Activated CD4-positive, alpha-beta T cell treated with anti-CD3 and anti-CD28 coated beads, Interleukin-2, amount 10 ng/mL, durations not matched to agents 7 days and 5 days (primary cell): ENCODE results near the gene SYT12. TPM values are rescaled to one million over a fixed set of nuclear protein-coding genes. Genes with fewer than 3 reads are reported as not detected.

Experiments used
- CTCF ChIA-PET: fragments of 350-600 bp; sonication (Branson Sonifier 250); formaldehyde crosslinking; loops from one replicate; lab custom pipeline; 2021; ENCODE audit warnings: antibody characterized with exemption; lab: Charles Lee
- POLR2A ChIA-PET: fragments of 350-600 bp; sonication (Branson Sonifier 250); formaldehyde crosslinking; loops from one replicate; lab custom pipeline; 2021; ENCODE audit warnings: antibody characterized with exemption; lab: Charles Lee
- DNase-seq: peaks from one replicate; pipeline ENCODE4 v3.0.0-alpha.2; 2020
- H3K27ac Mint-ChIP-seq: one replicate; pipeline ENCODE4 v1.8.0; 2021; ENCODE audit warnings: mild to moderate bottlenecking, moderate library complexity, mixed read lengths
- H3K27me3 Mint-ChIP-seq: one replicate; pipeline ENCODE4 v1.8.0; 2021; ENCODE audit warnings: mixed read lengths
- H3K36me3 Mint-ChIP-seq: one replicate; pipeline ENCODE4 v1.8.0; 2021; ENCODE audit warnings: low read depth, mixed read lengths
- H3K4me1 Mint-ChIP-seq: one replicate; pipeline ENCODE4 v1.8.0; 2021; ENCODE audit warnings: mixed read lengths
- H3K4me3 Mint-ChIP-seq: one replicate; pipeline ENCODE4 v1.8.0; 2021; ENCODE audit warnings: mild to moderate bottlenecking, moderate library complexity, mixed read lengths
- H3K9me3 Mint-ChIP-seq: one replicate; pipeline ENCODE4 v1.8.0; 2021; ENCODE audit warnings: mixed read lengths
- total RNA-seq, 2 experiments: library from RNA; stranded (reverse); gene quantifications; one replicate each; pipeline ENCODE4 v1.2.3, GENCODE V29; 2021

SYT12 gene
- total RNA-seq = not detected

GRCh38 chr11:67022961-67023956, at the start of gene SYT12:
Gene SYT12, plus strand, starts transcription at chr11:67023134. Its CDS starts 7,011 bp downstream, at chr11:67030145.
- no peak within 1 kb of the TSS for H3K4me3 Mint-ChIP-seq
- no peaks in the 10 kb centered on the region for H3K36me3 Mint-ChIP-seq
- DNase-seq = no peak
- CTCF ChIA-PET = interaction anchor here (0.8 to 0.9 kb wide), 2 partner anchors 16 to 30 kb away, joined by 3 read pairs; no protein-coding TSS in a partner anchor
- H3K9me3 Mint-ChIP-seq = peaks cover 2% of the 10 kb centered on the region
- POLR2A ChIA-PET = no interaction called here
- H3K27ac Mint-ChIP-seq = no peak within 1 kb of the TSS
- H3K27me3 Mint-ChIP-seq = peaks cover 69% of the 10 kb centered on the region
- H3K4me1 Mint-ChIP-seq = peaks cover 26% of the 10 kb centered on the region

GRCh38 chr11:66973956-66974580, 48.9 kb upstream of the SYT12 start:
- no peak overlapping the region for H3K27ac Mint-ChIP-seq
- H3K4me1 Mint-ChIP-seq = peaks cover 7% of the 10 kb centered on the region
- DNase-seq = no peak
- POLR2A ChIA-PET = interaction anchor here (0.7 kb wide), 1 partner anchor 73 kb away, joined by 3 read pairs; no protein-coding TSS in a partner anchor
- H3K9me3 Mint-ChIP-seq = no peaks in the 10 kb centered on the region
- no peaks in the 10 kb centered on the region for H3K36me3 Mint-ChIP-seq
- H3K4me3 Mint-ChIP-seq = no peak overlapping the region
- H3K27me3 Mint-ChIP-seq = no peaks in the 10 kb centered on the region
- CTCF ChIA-PET = interaction anchor here (1.5 kb wide), 1 partner anchor 15 kb away, joined by 3 read pairs; no protein-coding TSS in a partner anchor

GRCh38 chr11:66974724-66975404, 48.1 kb upstream of the SYT12 start, which contains the start of gene C11orf86:
Gene C11orf86, plus strand, starts transcription at chr11:66975304. Its CDS starts 59 bp downstream, at chr11:66975363.
- no peaks in the 10 kb centered on the region for H3K27me3 Mint-ChIP-seq

GRCh38 chr11:66975405-66976027, 47.4 kb upstream of the SYT12 start:
- ChIA-PET CTCF (interaction anchor here (1.2 to 1.5 kb wide), 2 partner anchors 279 to 283 kb away, joined by 3 read pairs; no protein-coding TSS in a partner anchor), POLR2A (no interaction called here)
- Mint-ChIP-seq H3K36me3 (peaks cover 2% of the 10 kb centered on the region), H3K9me3 (peaks cover 2% of the 10 kb centered on the region), H3K4me3 (no peak overlapping the region), H3K27me3 (no peaks in the 10 kb centered on the region), H3K27ac (no peak overlapping the region), H3K4me1 (peaks cover 6% of the 10 kb centered on the region)
- DNase-seq = no peak

More at GRCh38 chr11:66974724-66975404, 48.1 kb upstream of the SYT12 start, which contains the start of gene C11orf86:
- H3K4me3 Mint-ChIP-seq = no peak within 1 kb of the TSS
- no peak for DNase-seq
- peaks cover 7% of the 10 kb centered on the region for H3K4me1 Mint-ChIP-seq
- H3K9me3 Mint-ChIP-seq = peaks cover 2% of the 10 kb centered on the region
- no peak within 1 kb of the TSS for H3K27ac Mint-ChIP-seq
- peaks cover 2% of the 10 kb centered on the region for H3K36me3 Mint-ChIP-seq
- ChIA-PET POLR2A (interaction anchor here (0.7 kb wide), 1 partner anchor 72 kb away, joined by 3 read pairs; no protein-coding TSS in a partner anchor), CTCF (interaction anchor here (1.5 kb wide), 1 partner anchor 279 kb away, joined by 3 read pairs; no protein-coding TSS in a partner anchor)

- Mint-ChIP-seq H3K9me3 (peaks cover 2% of the 10 kb centered on the region), H3K4me3 (no peak overlapping the region), H3K27ac (no peak overlapping the region), H3K36me3 (peaks cover 2% of the 10 kb centered on the region), H3K27me3 (no peaks in the 10 kb centered on the region), H3K4me1 (peaks cover under 1% of the 10 kb centered on the region)
- no peak for DNase-seq
- CTCF ChIA-PET = interaction anchor here (1.2 to 1.5 kb wide), 2 partner anchors 280 to 283 kb away, joined by 3 read pairs; no protein-coding TSS in a partner anchor
- POLR2A ChIA-PET = no interaction called here
These were observed 46.9 kb upstream of the SYT12 start for GRCh38 chr11:66976028-66976467.

- POLR2A ChIA-PET = no interaction called here
- H3K36me3 Mint-ChIP-seq = peaks cover 2% of the 10 kb centered on the region
- CTCF ChIA-PET = interaction anchor here (0.6 to 0.9 kb wide), 2 partner anchors 10 to 18 kb away, joined by 3 read pairs; no protein-coding TSS in a partner anchor
- no peak overlapping the region for H3K27ac Mint-ChIP-seq
- peaks cover 2% of the 10 kb centered on the region for H3K9me3 Mint-ChIP-seq
- DNase-seq = no peak
- H3K4me3 Mint-ChIP-seq = no peak overlapping the region
- no peaks in the 10 kb centered on the region for H3K27me3 Mint-ChIP-seq
- H3K4me1 Mint-ChIP-seq = peaks cover under 1% of the 10 kb centered on the region
These were observed 46.0 kb upstream of the SYT12 start for GRCh38 chr11:66976925-66977324.

- Mint-ChIP-seq H3K4me3 (no peak overlapping the region), H3K9me3 (peaks cover 2% of the 10 kb centered on the region), H3K27me3 (peaks cover 8% of the 10 kb centered on the region), H3K27ac (no peak overlapping the region), H3K4me1 (peaks cover 5% of the 10 kb centered on the region), H3K36me3 (peaks cover 2% of the 10 kb centered on the region)
- ChIA-PET POLR2A (no interaction called here), CTCF (interaction anchor here (0.9 kb wide), 1 partner anchor 19 kb away, joined by 3 read pairs; no protein-coding TSS in a partner anchor)
- DNase-seq = no peak
These were observed 44.7 kb upstream of the SYT12 start for GRCh38 chr11:66978229-66978628.

- Mint-ChIP-seq H3K27ac (no peak overlapping the region), H3K4me3 (no peak overlapping the region), H3K27me3 (peaks cover 8% of the 10 kb centered on the region), H3K9me3 (peaks cover 2% of the 10 kb centered on the region), H3K4me1 (peaks cover 5% of the 10 kb centered on the region), H3K36me3 (peaks cover 2% of the 10 kb centered on the region)
- ChIA-PET CTCF (no interaction called here), POLR2A (no interaction called here)
- no peak for DNase-seq
These were observed 44.2 kb upstream of the SYT12 start for GRCh38 chr11:66978717-66979116.

- Mint-ChIP-seq H3K9me3 (peaks cover 2% of the 10 kb centered on the region), H3K27ac (no peak overlapping the region), H3K36me3 (peaks cover 2% of the 10 kb centered on the region), H3K4me3 (no peak overlapping the region), H3K4me1 (peaks cover 5% of the 10 kb centered on the region), H3K27me3 (peaks cover 8% of the 10 kb centered on the region)
- ChIA-PET CTCF (no interaction called here), POLR2A (no interaction called here)
- no peak for DNase-seq
These were observed 43.5 kb upstream of the SYT12 start for GRCh38 chr11:66979336-66979980.

GRCh38 chr11:66981976-66982578, 40.9 kb upstream of the SYT12 start:
- H3K9me3 Mint-ChIP-seq = peaks cover 2% of the 10 kb centered on the region
- ChIA-PET POLR2A (interaction anchor here (0.6 kb wide), 1 partner anchor 14 kb away, joined by 9 read pairs; no protein-coding TSS in a partner anchor), CTCF (no interaction called here)
- peaks cover 2% of the 10 kb centered on the region for H3K36me3 Mint-ChIP-seq
- no peak for DNase-seq
- H3K4me3 Mint-ChIP-seq = no peak overlapping the region
- no peak overlapping the region for H3K27ac Mint-ChIP-seq
- peaks cover 5% of the 10 kb centered on the region for H3K4me1 Mint-ChIP-seq
- peaks cover 14% of the 10 kb centered on the region for H3K27me3 Mint-ChIP-seq
